ENCODE measurements around the gene F10.

The F10 gene

GRCh38 chr13:113183450-113184129 is 61.0 kb downstream of the F10 start:
- peaks cover 17% of the 10 kb centered on the region for H3K36me3 ChIP-seq (ENCODE audit: low read length)
- no peak overlapping the region for H3K4me3 ChIP-seq (ENCODE audit: insufficient read depth, low read length, poor library complexity, severe bottlenecking)
- H4K20me1 ChIP-seq (ENCODE audit: low read depth, low read length), result peaks cover 4% of the 10 kb centered on the region; the same call in 1 of the 2 replicates
- no peaks in the 10 kb centered on the region for H3K9me3 ChIP-seq (ENCODE audit: insufficient read depth, low read length)
- TF ChIP-seq EZH2phosphoT487 (conservative IDR thresholded peaks at IDR 0.05; ENCODE audit: low read length), result no peak
- TF ChIP-seq CTCF (IDR thresholded peaks at IDR 0.05; ENCODE audit: insufficient read depth, low read length, poor library complexity, severe bottlenecking), result no peak
- H3K9me2 ChIP-seq (replicated peaks; ENCODE audit: insufficient read depth, low read length), result no peaks in the 10 kb centered on the region
- no peaks in the 10 kb centered on the region for H3K27me3 ChIP-seq (ENCODE audit: low read length)
- H3K4me2 ChIP-seq (ENCODE audit: low read depth, low read length, poor library complexity, severe bottlenecking), result no peak overlapping the region
- no peak overlapping the region for H3K27ac ChIP-seq (ENCODE audit: low read depth, low read length)
- H3K79me2 ChIP-seq (ENCODE audit: insufficient read depth, low read length), result no peaks in the 10 kb centered on the region; the same call in 1 of the 2 replicates
- H3F3A ChIP-seq (ENCODE audit: insufficient read depth), result no peaks in the 10 kb centered on the region
- H2AFZ ChIP-seq (ENCODE audit: low read depth, low read length, severe bottlenecking), result no peak overlapping the region
- no peak overlapping the region for H3K9ac ChIP-seq (ENCODE audit: low read length)

- Histone ChIP-seq H3K9me3 (ENCODE audit: insufficient read depth, low read length) (no peaks in the 10 kb centered on the region), H3K9ac (ENCODE audit: low read length) (no peak overlapping the region), H3K4me3 (ENCODE audit: insufficient read depth, low read length, poor library complexity, severe bottlenecking) (no peak overlapping the region), H3K9me2 (replicated peaks; ENCODE audit: insufficient read depth, low read length) (no peaks in the 10 kb centered on the region), H3K79me2 (ENCODE audit: insufficient read depth, low read length) (no peaks in the 10 kb centered on the region; the same call in 1 of the 2 replicates), H4K20me1 (ENCODE audit: low read depth, low read length) (peaks cover 4% of the 10 kb centered on the region; the same call in 1 of the 2 replicates), H2AFZ (ENCODE audit: low read depth, low read length, severe bottlenecking) (no peak overlapping the region), H3K27ac (ENCODE audit: low read depth, low read length) (no peak overlapping the region), H3K36me3 (ENCODE audit: low read length) (peaks cover 14% of the 10 kb centered on the region), H3K4me2 (ENCODE audit: low read depth, low read length, poor library complexity, severe bottlenecking) (no peak overlapping the region), H3K27me3 (ENCODE audit: low read length) (no peaks in the 10 kb centered on the region), H3F3A (ENCODE audit: insufficient read depth) (no peaks in the 10 kb centered on the region)
- no peak for TF ChIP-seq CTCF (IDR thresholded peaks at IDR 0.05; ENCODE audit: insufficient read depth, low read length, poor library complexity, severe bottlenecking)
- no peak for TF ChIP-seq EZH2phosphoT487 (conservative IDR thresholded peaks at IDR 0.05; ENCODE audit: low read length)
These were observed 62.2 kb downstream of the F10 start for GRCh38 chr13:113184568-113185440.

GRCh38 chr13:113186061-113186900 is 63.7 kb downstream of the F10 start:
- Histone ChIP-seq H3F3A (ENCODE audit: insufficient read depth) (no peaks in the 10 kb centered on the region), H3K9me3 (ENCODE audit: insufficient read depth, low read length) (no peaks in the 10 kb centered on the region), H3K4me3 (ENCODE audit: insufficient read depth, low read length, poor library complexity, severe bottlenecking) (no peak overlapping the region), H4K20me1 (ENCODE audit: low read depth, low read length) (peaks cover 4% of the 10 kb centered on the region; the same call in 1 of the 2 replicates), H3K9me2 (replicated peaks; ENCODE audit: insufficient read depth, low read length) (no peaks in the 10 kb centered on the region), H3K79me2 (ENCODE audit: insufficient read depth, low read length) (no peaks in the 10 kb centered on the region; the same call in 1 of the 2 replicates), H3K9ac (ENCODE audit: low read length) (no peak overlapping the region), H3K36me3 (ENCODE audit: low read length) (peaks cover 17% of the 10 kb centered on the region), H3K4me2 (ENCODE audit: low read depth, low read length, poor library complexity, severe bottlenecking) (no peak overlapping the region), H3K27ac (ENCODE audit: low read depth, low read length) (no peak overlapping the region), H2AFZ (ENCODE audit: low read depth, low read length, severe bottlenecking) (no peak overlapping the region), H3K27me3 (ENCODE audit: low read length) (no peaks in the 10 kb centered on the region)
- TF ChIP-seq EZH2phosphoT487 (conservative IDR thresholded peaks at IDR 0.05; ENCODE audit: low read length) (no peak), CTCF (IDR thresholded peaks at IDR 0.05; ENCODE audit: insufficient read depth, low read length, poor library complexity, severe bottlenecking) (no peak)
